T-helper 1 cell (primary cell): ENCODE measurements around the gene TNFRSF25.

Experiments
- DNase-seq, 5 donors: peaks; one replicate each; pipeline ENCODE4 v3.0.0-alpha.2; 2012 to 2020

The TNFRSF25 gene

GRCh38 chr1:6486433-6487011 is 20.5 kb upstream of the TNFRSF25 start:
- DNase-seq = peak; percentile 61 to 85 (median 78)

- DNase-seq = no peak
Observed at GRCh38 chr1:6485168-6486101, 19.5 kb upstream of the TNFRSF25 start.

- DNase-seq = no peak
Observed at GRCh38 chr1:6484826-6485167, 18.8 kb upstream of the TNFRSF25 start.

- no peak for DNase-seq
Observed at GRCh38 chr1:6483761-6484117, 17.8 kb upstream of the TNFRSF25 start.

GRCh38 chr1:6483017-6483760 is 17.2 kb upstream of the TNFRSF25 start:
- DNase-seq = no peak

GRCh38 chr1:6481820-6482219 is 15.8 kb upstream of the TNFRSF25 start:
- no peak for DNase-seq

- DNase-seq = no peak
Observed at GRCh38 chr1:6477039-6477820, 11.3 kb upstream of the TNFRSF25 start.

- no peak for DNase-seq
Observed at GRCh38 chr1:6476483-6476882, 10.5 kb upstream of the TNFRSF25 start.

GRCh38 chr1:6475381-6476133 is 9.6 kb upstream of the TNFRSF25 start:
- peak; percentile 60 to 77 (median 71) for DNase-seq

GRCh38 chr1:6474815-6475282 is 8.9 kb upstream of the TNFRSF25 start:
- DNase-seq = no peak

- DNase-seq = no peak
Observed at GRCh38 chr1:6473974-6474814, 8.2 kb upstream of the TNFRSF25 start.

- DNase-seq = no peak
Observed at GRCh38 chr1:6473156-6473555, 7.2 kb upstream of the TNFRSF25 start.

- no peak for DNase-seq
Observed at GRCh38 chr1:6472391-6472790, 6.4 kb upstream of the TNFRSF25 start.

- DNase-seq = no peak
Observed at GRCh38 chr1:6471970-6472368, 6.0 kb upstream of the TNFRSF25 start.

GRCh38 chr1:6471086-6471969 is 5.4 kb upstream of the TNFRSF25 start:
- no peak for DNase-seq

GRCh38 chr1:6470132-6471085 is 4.4 kb upstream of the TNFRSF25 start:
- DNase-seq = no peak

- no peak for DNase-seq
Observed at GRCh38 chr1:6468729-6469461, 2.9 kb upstream of the TNFRSF25 start.
